Panc1 (cell line): Measurements from ENCODE around the gene CD99. TPM values are rescaled to one million over a fixed set of nuclear protein-coding genes. Genes with fewer than 3 reads are reported as not detected.

Experiments used
- ATAC-seq: fragments of 200-7000 bp; cut with Tn5 transposase; 2 replicates; pipeline ENCODE4 v1.9.1; 2020; ENCODE audit warnings: mild to moderate bottlenecking, moderate library complexity
- BruUV-seq: library from RNA; stranded (reverse); fragments of 400-500 nt; replicated peaks from 2 replicates; lab custom pipeline; 2021; lab: Mats Ljungman, UMichigan
- CTCF ChIA-PET: fragments of 300-600 bp; sonication (Branson Sonifier 250); formaldehyde crosslinking; loops from one replicate; lab custom pipeline; 2022; ENCODE audit warnings: antibody characterized with exemption; lab: Charles Lee
- POLR2A ChIA-PET: fragments of 300-600 bp; sonication (Branson Sonifier 250); formaldehyde crosslinking; loops from one replicate; lab custom pipeline; 2022; ENCODE audit warnings: antibody characterized with exemption; lab: Charles Lee
- DNase-seq: peaks from one replicate; pipeline ENCODE4 v3.0.0-alpha.2; 2010; ENCODE audit warnings: low read depth, low spot score
- H3K27ac ChIP-seq: 2 replicates; pipeline ENCODE4 v1.5.1; 2011; ENCODE audit warnings: mild to moderate bottlenecking, low read length, inconsistent platforms
- H3K27me3 ChIP-seq: fragments of 200-500 bp; sonication (Bioruptor generic); 2 replicates; pipeline ENCODE4 v1.6.0; 2014; ENCODE audit warnings: low read length, inconsistent platforms; ENCODE audit not compliant: control insufficient read depth, insufficient read depth
- H3K36me3 ChIP-seq: fragments of 200-500 bp; sonication (Bioruptor generic); 2 replicates; pipeline ENCODE4 v1.5.1; 2014; ENCODE audit warnings: inconsistent platforms, mild to moderate bottlenecking, low read length, moderate library complexity; ENCODE audit not compliant: control insufficient read depth, insufficient read depth
- H3K4me1 ChIP-seq: 2 replicates; pipeline ENCODE4 v1.5.1; 2011; ENCODE audit warnings: inconsistent platforms, mild to moderate bottlenecking, low read length, moderate library complexity; ENCODE audit not compliant: control insufficient read depth, insufficient read depth
- H3K4me3 ChIP-seq, 2 experiments: 2 replicates each; pipeline ENCODE4 v1.5.1; 2011 to 2012; ENCODE audit warnings: low read depth in 2 of 2, low read length in 2 of 2, mild to moderate bottlenecking in 2 of 2, inconsistent platforms in 1 of 2, moderate library complexity in 1 of 2
- H3K9me3 ChIP-seq: fragments of 200-500 bp; sonication (Bioruptor generic); 2 replicates; pipeline ENCODE4 v1.5.1; 2014; ENCODE audit warnings: low read depth, mild to moderate bottlenecking, inconsistent platforms, low read length, moderate library complexity; ENCODE audit not compliant: control insufficient read depth, insufficient read depth
- POLR2AphosphoS5 ChIP-seq: IDR thresholded peaks from 2 replicates; pipeline ENCODE4 v1.6.1; 2012; ENCODE audit warnings: mild to moderate bottlenecking, low read depth, low read length, moderate library complexity
- REST ChIP-seq, 2 experiments: IDR thresholded peaks; 2 replicates each; pipeline ENCODE4 v1.6.1; 2011 to 2012; ENCODE audit warnings: low read depth in 2 of 2, control low read depth in 1 of 2, low read length in 1 of 2, mild to moderate bottlenecking in 1 of 2, moderate library complexity in 1 of 2; ENCODE audit not compliant: insufficient read depth in 1 of 2
- SIN3A ChIP-seq: IDR thresholded peaks from 2 replicates; pipeline ENCODE4 v1.6.1; 2012; ENCODE audit warnings: low read depth, mild to moderate bottlenecking, low read length, moderate library complexity, borderline replicate concordance; ENCODE audit not compliant: insufficient read depth
- TCF7L2 ChIP-seq: IDR thresholded peaks from 2 replicates; pipeline ENCODE4 v1.6.1; 2011; ENCODE audit warnings: mild to moderate bottlenecking, low read depth, low read length, inconsistent platforms
- in situ Hi-C: cut with HindIII; loops from 2 replicates; pipeline ENCODE4 v1.10.0; 2016; ENCODE audit warnings: low sequenced_read_pairs, low pct_unique_long_range_greater_than_20kb
- intact Hi-C: fragments of 100-400 bp; cut with micrococcal nuclease; formaldehyde crosslinking; loops from one replicate; pipeline ENCODE4 v1.10.0; 2022; ENCODE audit not compliant: unreplicated experiment
- total RNA-seq: library from RNA; stranded (reverse); gene quantifications from one replicate; pipeline ENCODE4 v1.2.1, GENCODE V29; 2021; ENCODE audit not compliant: unreplicated experiment
- TF ChIP-seq, protein P1 (sequence below): fragments of 450-650 bp; IDR thresholded peaks from 2 replicates; pipeline ENCODE4 v1.5.1; 2017; ENCODE audit warnings: mild to moderate bottlenecking

Gene CD99
- total RNA-seq, 1 experiment from 2014 or later: 67.6 TPM

DNA sequence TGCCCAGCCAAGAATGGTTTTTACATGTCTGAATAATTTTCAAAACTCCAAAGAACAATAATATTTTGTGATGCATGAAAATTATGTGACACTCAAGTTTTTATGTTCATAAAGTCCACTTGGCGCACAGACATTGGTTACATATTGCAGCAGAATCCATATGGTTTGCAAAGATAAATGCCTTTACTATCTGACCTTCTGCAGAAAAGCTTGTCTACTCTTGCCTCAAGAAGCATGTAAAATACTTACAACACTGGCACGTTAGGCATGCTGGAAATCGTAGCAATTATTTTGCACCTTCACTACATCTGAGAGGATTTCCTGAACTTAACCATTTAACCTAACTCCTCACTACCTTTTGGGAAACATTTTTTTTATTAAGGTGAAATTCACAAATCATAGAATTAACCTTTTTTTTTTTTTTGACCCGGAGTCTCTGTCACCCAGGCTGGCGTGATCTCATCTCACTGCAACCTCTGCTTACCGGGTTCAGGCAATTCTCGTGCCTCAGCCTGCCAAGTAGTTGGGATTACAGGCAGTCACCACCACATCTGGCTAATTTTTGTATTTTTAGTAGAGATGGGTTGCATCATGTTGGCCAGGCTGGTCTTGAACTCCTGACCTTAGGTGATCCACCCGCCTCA lies 57.2 kb downstream of the CD99 start:
- in situ Hi-C loops: no loop called here
- H3K9me3 ChIP-seq: no peaks in the 10 kb centered on the region
- TF ChIP-seq REST (IDR thresholded peaks at IDR 0.05; ENCODE audit: insufficient read depth in 1 of 2, low read depth in 2 of 2, low read length in 1 of 2) (no peak), TCF7L2 (no peak)
- TF ChIP-seq, protein P1, sequence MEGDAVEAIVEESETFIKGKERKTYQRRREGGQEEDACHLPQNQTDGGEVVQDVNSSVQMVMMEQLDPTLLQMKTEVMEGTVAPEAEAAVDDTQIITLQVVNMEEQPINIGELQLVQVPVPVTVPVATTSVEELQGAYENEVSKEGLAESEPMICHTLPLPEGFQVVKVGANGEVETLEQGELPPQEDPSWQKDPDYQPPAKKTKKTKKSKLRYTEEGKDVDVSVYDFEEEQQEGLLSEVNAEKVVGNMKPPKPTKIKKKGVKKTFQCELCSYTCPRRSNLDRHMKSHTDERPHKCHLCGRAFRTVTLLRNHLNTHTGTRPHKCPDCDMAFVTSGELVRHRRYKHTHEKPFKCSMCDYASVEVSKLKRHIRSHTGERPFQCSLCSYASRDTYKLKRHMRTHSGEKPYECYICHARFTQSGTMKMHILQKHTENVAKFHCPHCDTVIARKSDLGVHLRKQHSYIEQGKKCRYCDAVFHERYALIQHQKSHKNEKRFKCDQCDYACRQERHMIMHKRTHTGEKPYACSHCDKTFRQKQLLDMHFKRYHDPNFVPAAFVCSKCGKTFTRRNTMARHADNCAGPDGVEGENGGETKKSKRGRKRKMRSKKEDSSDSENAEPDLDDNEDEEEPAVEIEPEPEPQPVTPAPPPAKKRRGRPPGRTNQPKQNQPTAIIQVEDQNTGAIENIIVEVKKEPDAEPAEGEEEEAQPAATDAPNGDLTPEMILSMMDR: no peak
- H3K36me3 ChIP-seq: no peaks in the 10 kb centered on the region
- H3K27me3 ChIP-seq: no peaks in the 10 kb centered on the region
- H3K4me3 ChIP-seq: no peak overlapping the region
- intact Hi-C loops: no loop called here
- DNase-seq: no peak
- no peak overlapping the region for H3K27ac ChIP-seq
- POLR2A ChIA-PET: no interaction called here
- H3K4me1 ChIP-seq: no peaks in the 10 kb centered on the region
- CTCF ChIA-PET: no interaction called here
- ATAC-seq: no peak
- no TSS peak for BruUV-seq

GRCh38 chrX:2748815-2749188 lies 57.7 kb downstream of the CD99 start:
- TF ChIP-seq, protein P1: no peak
- TF ChIP-seq POLR2AphosphoS5 (no peak), SIN3A (no peak), TCF7L2 (no peak), REST (IDR thresholded peaks at IDR 0.05; ENCODE audit: insufficient read depth in 1 of 2, low read depth in 2 of 2, low read length in 1 of 2) (no peak)
- H3K4me1 ChIP-seq: no peaks in the 10 kb centered on the region
- H3K36me3 ChIP-seq: no peaks in the 10 kb centered on the region
- in situ Hi-C loops (no loop called here), intact Hi-C loops (no loop called here)
- CTCF ChIA-PET: no interaction called here
- no peak overlapping the region for H3K4me3 ChIP-seq
- POLR2A ChIA-PET: no interaction called here
- no peaks in the 10 kb centered on the region for H3K27me3 ChIP-seq
- no peak overlapping the region for H3K27ac ChIP-seq
- ATAC-seq: no peak
- no peaks in the 10 kb centered on the region for H3K9me3 ChIP-seq
- no TSS peak for BruUV-seq
- DNase-seq: no peak
